Thymus (tissue), 11 donors: ENCODE data around the gene PCNT. TPM values are rescaled to one million over a fixed set of nuclear protein-coding genes. Genes with fewer than 3 reads are reported as not detected.
"Not testable (repeated sequence)": the region's sequence is repeated elsewhere in the genome, so short reads cannot be mapped to it uniquely, and the experiment has no call there.

Source experiments
- DNase-seq, 9 donors: peaks; one replicate each; pipeline ENCODE4 v3.0.0-alpha.2; 2013; ENCODE audit warnings: low spot score in 9 of 9, low read depth in 6 of 9, missing footprints in 1 of 9
- H3K27ac ChIP-seq, 2 donors: one replicate each; pipeline ENCODE4 v1.5.1; 2013; ENCODE audit warnings: control low read depth in 1 of 2, low read depth in 1 of 2, low read length in 1 of 2, mild to moderate bottlenecking in 1 of 2, moderate library complexity in 1 of 2
- H3K27me3 ChIP-seq, 2 donors: one replicate each; pipeline ENCODE4 v1.5.1; 2013; ENCODE audit warnings: low read length in 1 of 2; ENCODE audit not compliant: control insufficient read depth in 2 of 2, insufficient read depth in 1 of 2
- H3K36me3 ChIP-seq, 2 donors: one replicate each; pipeline ENCODE4 v1.5.1; 2013; ENCODE audit warnings: low read length in 1 of 2, mild to moderate bottlenecking in 1 of 2, moderate library complexity in 1 of 2; ENCODE audit not compliant: control insufficient read depth in 2 of 2, insufficient read depth in 2 of 2
- H3K4me1 ChIP-seq, 2 donors: one replicate each; pipeline ENCODE4 v1.5.1; 2013; ENCODE audit warnings: low read length in 2 of 2; ENCODE audit not compliant: control insufficient read depth in 2 of 2, insufficient read depth in 2 of 2
- H3K4me3 ChIP-seq, 2 donors: one replicate each; pipeline ENCODE4 v1.5.1; 2013; ENCODE audit warnings: low read length in 2 of 2, control low read depth in 1 of 2, mild to moderate bottlenecking in 1 of 2
- H3K9me3 ChIP-seq, 2 donors: one replicate each; pipeline ENCODE4 v1.5.1; 2013; ENCODE audit warnings: low read length in 1 of 2, mild to moderate bottlenecking in 1 of 2; ENCODE audit not compliant: control insufficient read depth in 2 of 2, insufficient read depth in 1 of 2
- WGBS: extraction: QIAGEN DNeasy Blood & Tissue Kit; methylation state at CpG from one replicate; pipeline ENCODE4 v1.1.7; 2013; 5-methylcytosine and 5-hydroxymethylcytosine counted together
- polyA plus RNA-seq: library from polyadenylated mRNA; stranded (reverse); fragments of 200-250 nt; gene quantifications from one replicate; pipeline ENCODE4 v1.2.3, GENCODE V29; 2013
- total RNA-seq: library from RNA; stranded (reverse); fragments of 120-200 nt; gene quantifications from one replicate; pipeline ENCODE4 v1.2.4, GENCODE V29; 2013
- donor health status: healthy.

PCNT gene
- total and polyA plus RNA-seq, 2 donors: 16.7 to 20.7 TPM

DNA sequence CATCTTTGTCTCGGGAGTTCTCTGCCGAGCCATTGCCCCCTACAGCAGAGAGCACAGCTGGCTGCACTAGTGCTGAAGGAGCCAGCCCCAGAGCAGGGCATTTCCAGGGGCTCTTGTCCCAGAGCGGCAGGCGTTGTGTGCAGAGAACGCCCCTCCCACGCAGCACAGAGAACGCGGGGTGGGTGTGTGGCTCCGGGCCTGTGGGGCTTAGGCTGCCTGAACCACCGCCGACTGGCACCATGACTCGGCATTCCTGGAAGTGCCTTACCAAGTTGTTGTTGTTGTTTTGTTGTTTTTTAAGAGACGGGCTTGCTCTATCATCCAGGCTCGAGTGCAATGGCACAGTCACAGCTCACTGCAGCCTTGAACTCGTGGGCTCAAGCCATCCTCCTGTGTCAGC is 119.0 kb downstream of the PCNT start:
- Histone ChIP-seq H3K27ac (no peak overlapping the region), H3K36me3 (peaks cover 73 to 77% of the 10 kb centered on the region in 2 donors), H3K27me3 (no peaks in the 10 kb centered on the region), H3K4me1 (no peaks in the 10 kb centered on the region), H3K9me3 (peaks cover 1 to 5% of the 10 kb centered on the region in 2 donors), H3K4me3 (no peak overlapping the region)
- DNase-seq: no peak
- 85% methylated on average over 15 of the region's 15 CpGs for WGBS

DNA sequence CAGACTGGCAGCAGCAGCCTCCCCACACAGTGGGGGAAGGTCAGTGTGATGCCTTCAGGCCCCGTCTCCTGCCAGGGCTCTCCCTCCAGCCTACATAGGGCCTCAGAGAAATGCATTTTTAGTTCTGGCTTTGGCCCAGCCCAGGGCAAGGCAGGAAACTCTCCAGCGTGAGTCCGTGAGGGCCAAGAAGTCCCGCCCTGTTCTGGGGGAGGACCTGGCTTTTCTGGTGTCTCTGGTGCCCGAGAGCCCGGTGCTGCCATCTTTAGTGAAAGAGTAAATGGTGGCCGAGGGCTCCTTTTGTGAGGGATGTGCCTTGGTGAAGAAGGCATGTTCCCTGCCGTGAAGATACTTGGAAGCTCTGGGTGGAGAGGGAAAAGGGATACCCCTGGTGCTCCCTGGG is 120.0 kb downstream of the PCNT start:
- Histone ChIP-seq H3K27me3 (no peaks in the 10 kb centered on the region), H3K27ac (no peak overlapping the region), H3K9me3 (peaks cover 0 to 11% of the 10 kb centered on the region in 2 donors), H3K4me1 (no peaks in the 10 kb centered on the region), H3K4me3 (no peak overlapping the region), H3K36me3 (peaks cover 65 to 71% of the 10 kb centered on the region in 2 donors)
- 95% methylated on average over 8 of the region's 8 CpGs for WGBS
- DNase-seq: no peak

DNA sequence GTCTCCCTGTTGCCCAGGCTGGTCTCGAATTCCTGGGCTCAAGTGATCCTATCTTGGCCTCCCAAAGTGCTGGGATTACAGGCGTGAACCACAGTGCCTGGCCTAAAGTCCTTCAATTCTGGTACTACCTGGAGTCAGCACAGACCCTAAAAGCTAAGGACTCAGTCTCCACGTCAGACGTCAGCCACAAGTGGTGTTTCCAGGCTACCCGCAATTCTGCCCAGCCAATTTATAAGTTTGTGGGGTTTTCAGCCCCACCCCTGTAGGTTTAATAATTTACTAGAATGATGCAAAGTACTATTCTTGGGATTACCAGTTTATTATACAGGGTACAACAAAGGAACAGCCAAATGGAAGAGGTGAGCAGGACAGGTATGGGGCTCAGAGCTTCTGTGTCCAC is 124.2 kb downstream of the PCNT start:
- H3K36me3 ChIP-seq: peaks cover 31 to 32% of the 10 kb centered on the region in 2 donors

GRCh38 chr21:46448855-46449254 is 124.9 kb downstream of the PCNT start:
- not testable (repeated sequence) for H3K4me3 ChIP-seq, H3K4me1 ChIP-seq, DNase-seq, H3K27ac ChIP-seq, H3K27me3 ChIP-seq
- Histone ChIP-seq H3K36me3 (peaks cover 23 to 27% of the 10 kb centered on the region in 2 donors), H3K9me3 (peaks cover 0 to 20% of the 10 kb centered on the region in 2 donors)
- 99% methylated on average over 6 of the region's 6 CpGs for WGBS

More for the DNA sequence above, 124.2 kb downstream of the PCNT start:
- Histone ChIP-seq H3K9me3 (peaks cover 0 to 20% of the 10 kb centered on the region in 2 donors), H3K4me3 (no peak overlapping the region), H3K4me1 (no peaks in the 10 kb centered on the region), H3K27ac (no peak overlapping the region), H3K27me3 (no peaks in the 10 kb centered on the region)
- whole genome bisulfite sequencing: 99% methylated on average over 5 of the region's 5 CpGs
- no peak for DNase-seq

DNA sequence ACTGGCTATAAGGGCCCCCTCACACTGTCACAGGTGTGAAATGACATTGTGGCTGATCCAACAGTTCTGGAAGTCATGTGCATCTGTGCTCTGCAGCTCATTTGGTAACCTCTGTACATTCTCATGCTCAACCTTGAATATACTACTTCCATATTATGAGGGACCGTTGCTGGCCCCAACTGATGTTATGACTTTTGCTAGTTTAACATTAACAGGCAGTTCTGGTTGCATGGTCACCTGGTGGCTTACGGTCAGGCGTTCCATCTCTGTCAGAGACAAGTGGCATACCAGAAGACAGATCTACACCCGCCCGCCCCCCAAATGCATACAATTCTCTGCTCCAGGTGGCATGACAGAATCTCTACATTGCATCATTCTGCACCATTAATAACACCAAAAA is 128.8 kb downstream of the PCNT start:
- 98% methylated on average over 5 of the region's 5 CpGs for WGBS
- peaks cover 0 to 17% of the 10 kb centered on the region in 2 donors for H3K9me3 ChIP-seq
- no peak overlapping the region for H3K4me3 ChIP-seq
- H3K27ac ChIP-seq: no peak overlapping the region
- no peaks in the 10 kb centered on the region for H3K27me3 ChIP-seq
- peaks cover under 1 to 12% of the 10 kb centered on the region in 2 donors for H3K36me3 ChIP-seq
- DNase-seq: no peak
- H3K4me1 ChIP-seq: peaks cover 7 to 20% of the 10 kb centered on the region in 2 donors

DNA sequence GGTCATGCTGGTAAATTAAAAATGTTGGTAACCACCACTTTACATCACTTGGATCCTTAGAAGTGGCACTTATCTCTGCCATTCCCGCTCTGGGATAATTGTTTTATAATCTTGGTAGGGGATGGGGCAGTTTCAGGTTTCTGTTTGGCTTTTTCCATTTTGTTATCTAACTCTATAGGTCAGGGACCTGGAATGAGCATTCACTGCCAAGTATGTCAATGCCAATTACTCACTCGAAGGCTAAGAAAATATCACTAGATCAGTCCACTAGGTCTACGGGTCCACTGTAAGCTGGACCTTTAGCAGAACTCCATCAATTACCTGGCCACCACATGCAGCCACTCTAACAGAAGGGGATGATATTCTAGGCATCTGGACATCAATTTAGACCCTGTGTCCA is 130.2 kb downstream of the PCNT start:
- WGBS: 66% methylated on average over 3 of the region's 3 CpGs
- no peak for DNase-seq
- Histone ChIP-seq H3K27ac (no peak overlapping the region), H3K27me3 (no peaks in the 10 kb centered on the region), H3K36me3 (peaks cover 0 to 12% of the 10 kb centered on the region in 2 donors), H3K4me3 (no peak overlapping the region), H3K9me3 (peaks cover 0 to 9% of the 10 kb centered on the region in 2 donors), H3K4me1 (peaks cover 9 to 21% of the 10 kb centered on the region in 2 donors)

DNA sequence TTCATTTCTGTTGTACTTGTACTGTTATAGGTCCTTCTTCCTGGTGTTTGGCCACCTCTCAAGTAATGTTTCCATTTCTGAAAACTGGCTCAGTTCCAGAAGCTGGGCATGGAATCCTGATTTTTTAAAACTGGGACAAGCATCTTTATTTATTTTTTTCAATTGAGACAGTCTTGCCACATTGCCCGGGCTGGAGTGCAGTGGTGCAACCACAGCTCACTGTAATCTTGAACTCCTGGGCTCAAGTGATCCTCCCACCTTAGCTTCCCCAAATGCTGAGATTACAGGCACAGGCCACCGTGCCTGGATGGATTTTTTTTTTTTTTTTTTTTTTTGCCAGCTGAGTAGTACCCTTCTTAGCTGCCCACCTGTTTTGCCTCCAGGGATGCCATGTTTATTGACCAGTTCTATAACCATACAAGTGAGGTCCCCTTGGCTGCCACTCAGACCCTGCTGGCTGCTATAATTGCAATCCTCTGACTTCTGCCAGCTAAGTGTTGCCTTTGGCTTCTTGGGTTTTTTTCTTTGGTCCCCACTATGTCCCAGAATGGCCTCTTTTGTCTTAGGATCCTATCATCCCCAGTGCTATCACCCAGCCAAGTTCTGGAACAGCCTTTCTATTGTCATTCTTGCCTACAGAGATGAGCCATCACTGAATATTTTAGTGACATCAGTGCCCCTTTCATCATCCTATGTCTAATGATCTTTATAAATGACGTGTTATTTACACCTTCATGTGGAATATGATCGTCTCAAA is 130.9 kb downstream of the PCNT start:
- H3K4me3 ChIP-seq: no peak overlapping the region
- H3K9me3 ChIP-seq: peaks cover 0 to 5% of the 10 kb centered on the region in 2 donors
- DNase-seq: no peak
- peaks cover 13 to 25% of the 10 kb centered on the region in 2 donors for H3K4me1 ChIP-seq
- peaks cover 0 to 12% of the 10 kb centered on the region in 2 donors for H3K36me3 ChIP-seq
- H3K27ac ChIP-seq: no peak overlapping the region
- WGBS: 92% methylated on average over 4 of the region's 4 CpGs
- no peaks in the 10 kb centered on the region for H3K27me3 ChIP-seq

- Histone ChIP-seq H3K27ac (peak overlapping the region in 1 of 2 donors; percentile 4), H3K4me1 (peaks cover 13 to 28% of the 10 kb centered on the region in 2 donors), H3K4me3 (no peak overlapping the region), H3K9me3 (no peaks in the 10 kb centered on the region), H3K36me3 (peaks cover 0 to 15% of the 10 kb centered on the region in 2 donors), H3K27me3 (no peaks in the 10 kb centered on the region)
- DNase-seq: no peak
- 85% methylated on average over 10 of the region's 10 CpGs for WGBS
These were observed 131.8 kb downstream of the PCNT start for GRCh38 chr21:46455575-46456385.

- WGBS: 93% methylated on average over 4 of the region's 4 CpGs
- Histone ChIP-seq H3K27me3 (no peaks in the 10 kb centered on the region), H3K27ac (no peak overlapping the region), H3K9me3 (no peaks in the 10 kb centered on the region), H3K36me3 (peaks cover 0 to 13% of the 10 kb centered on the region in 2 donors), H3K4me1 (peaks cover 13 to 28% of the 10 kb centered on the region in 2 donors), H3K4me3 (no peak overlapping the region)
- DNase-seq: no peak
These were observed 132.8 kb downstream of the PCNT start for GRCh38 chr21:46456750-46457149.
